DMS53 (cell line): ENCODE data around the gene ANKRD13A.
A peak's percentile ranks its signal among the peaks of the same experiment; 100 is the strongest.
"Not testable (repeated sequence)": the region's sequence is repeated elsewhere in the genome, so short reads cannot be mapped to it uniquely, and the experiment has no call there.

Experiments
- DNase-seq: peaks from one replicate; lab custom pipeline; 2025; lab: John Stamatoyannopoulos, UW

The ANKRD13A gene

GRCh38 chr12:110079477-110080400 is 80.5 kb downstream of the ANKRD13A start:
- DNase-seq, result peak; percentile 96

- no peak for DNase-seq
Observed at GRCh38 chr12:110080410-110080809, 81.2 kb downstream of the ANKRD13A start.

- DNase-seq, result no peak
Observed at GRCh38 chr12:110084314-110085015, 85.2 kb downstream of the ANKRD13A start.

- not testable (repeated sequence) for DNase-seq
Observed at GRCh38 chr12:110088216-110088615, 89.0 kb downstream of the ANKRD13A start.

GRCh38 chr12:110088936-110089335 is 89.7 kb downstream of the ANKRD13A start:
- DNase-seq, result no peak
